Right kidney (tissue), 1 donor: Measurements from ENCODE around the gene MED8.

ENCODE experiments used
- DNase-seq: peaks from one replicate; pipeline ENCODE4 v3.0.0-alpha.2; 2016

The MED8 gene

GRCh38 chr1:43334453-43335205 is 55.0 kb downstream of the MED8 start:
- no peak for DNase-seq
